ENCODE data around the gene KLK2.
A peak's percentile ranks its signal among the peaks of the same experiment; 100 is the strongest.

The KLK2 gene

DNA sequence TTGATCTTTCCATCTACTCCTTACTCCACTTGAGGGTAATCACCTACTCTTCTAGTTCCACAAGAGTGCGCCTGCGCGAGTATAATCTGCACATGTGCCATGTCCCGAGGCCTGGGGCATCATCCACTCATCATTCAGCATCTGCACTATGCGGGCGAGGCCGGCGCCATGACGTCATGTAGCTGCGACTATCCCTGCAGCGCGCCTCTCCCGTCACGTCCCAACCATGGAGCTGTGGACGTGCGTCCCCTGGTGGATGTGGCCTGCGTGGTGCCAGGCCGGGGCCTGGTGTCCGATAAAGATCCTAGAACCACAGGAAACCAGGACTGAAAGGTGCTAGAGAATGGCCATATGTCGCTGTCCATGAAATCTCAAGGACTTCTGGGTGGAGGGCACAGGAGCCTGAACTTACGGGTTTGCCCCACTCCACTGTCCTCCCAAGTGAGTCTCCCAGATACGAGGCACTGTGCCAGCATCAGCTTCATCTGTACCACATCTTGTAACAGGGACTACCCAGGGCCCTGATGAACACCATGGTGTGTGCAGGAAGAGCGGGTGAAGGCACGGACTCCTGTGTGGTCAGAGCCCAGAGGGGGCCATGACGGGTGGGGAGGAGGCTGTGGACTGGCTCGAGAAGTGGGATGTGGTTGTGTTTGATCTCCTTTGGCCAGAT, 2.7 kb upstream of the KLK2 start:
- Histone ChIP-seq H3K27me3 (peaks cover 14% of the 10 kb centered on the region), H3K9me3 (no peaks in the 10 kb centered on the region), H3K4me3 (ENCODE audit: low read depth, low read length) (no peak overlapping the region), H3K4me1 (0 out of 2 replicates have a peak, but pooled peaks cover 6% of the 10 kb centered on the region), H3K36me3 (no peaks in the 10 kb centered on the region)
- 0 out of 2 replicates have a peak, but pooled peaks have one; percentile 6 for TF ChIP-seq CTCF (IDR thresholded peaks at IDR 0.05; ENCODE audit: low read depth, low read length)
- DNase-seq = no peak

DNA sequence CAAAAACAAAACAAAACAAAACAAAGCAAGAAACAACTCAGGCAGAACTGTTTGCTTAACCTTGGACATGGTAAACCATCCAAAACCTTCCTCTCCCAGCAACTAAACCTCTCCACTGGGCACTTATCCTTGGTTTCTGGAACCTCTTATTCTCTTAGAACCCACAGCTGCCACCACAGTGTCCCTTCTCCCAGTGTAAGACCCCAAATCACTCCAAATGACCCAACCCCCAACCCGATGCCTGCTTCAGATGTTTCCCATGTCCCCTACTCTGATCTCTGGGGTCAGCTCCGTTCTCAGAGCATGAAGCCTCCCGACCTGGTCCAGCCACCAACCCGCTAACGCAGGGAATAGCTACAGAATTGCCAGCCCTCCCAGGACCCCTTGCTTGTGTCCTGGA, 972 bp downstream of the KLK2 start:
- Histone ChIP-seq H3K4me1 (peaks cover 4% of the 10 kb centered on the region; the same call in 1 of the 2 replicates), H3K36me3 (no peaks in the 10 kb centered on the region), H3K4me3 (ENCODE audit: low read depth, low read length) (no peak overlapping the region), H3K9me3 (no peaks in the 10 kb centered on the region), H3K27me3 (peaks cover 14% of the 10 kb centered on the region)
- no peak for TF ChIP-seq CTCF (IDR thresholded peaks at IDR 0.05; ENCODE audit: low read depth, low read length)
- no peak for DNase-seq

DNA sequence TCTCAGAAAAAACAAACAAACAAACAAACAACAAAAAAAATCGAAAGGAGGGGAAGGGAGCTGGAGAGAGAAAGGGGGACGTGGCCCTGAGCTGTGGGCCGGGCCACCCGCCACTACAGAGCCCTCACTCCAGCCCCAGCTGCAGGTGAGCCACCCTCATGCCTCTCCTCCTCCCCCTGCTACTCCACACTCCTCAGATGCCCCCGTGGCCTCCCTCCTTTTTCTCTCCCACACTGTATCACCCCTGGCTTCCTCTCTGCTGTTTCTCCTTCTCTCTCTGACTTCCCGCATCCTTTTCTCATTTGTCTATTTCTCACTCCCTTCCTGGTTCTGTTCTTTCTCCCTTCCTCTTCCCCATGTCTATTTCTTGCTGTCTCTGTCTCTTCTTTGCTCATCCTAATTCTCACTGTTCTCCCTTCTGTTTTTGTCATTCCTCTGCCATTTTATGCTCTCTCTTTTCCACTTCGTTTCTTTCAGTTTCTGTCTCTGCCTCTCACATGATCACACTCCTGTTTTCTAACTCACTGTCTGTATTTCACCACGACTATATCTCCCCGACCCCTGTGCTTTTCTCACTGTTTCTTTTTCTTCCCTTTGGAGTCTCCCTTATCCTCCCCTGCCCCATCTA, 2.7 kb downstream of the KLK2 start:
- DNase-seq = no peak
- H3K27me3 ChIP-seq = peaks cover 14% of the 10 kb centered on the region

GRCh38 chr19:50876456-50876855, 3.2 kb downstream of the KLK2 start:
- Histone ChIP-seq H3K4me1 (no peaks in the 10 kb centered on the region; the same call in 1 of the 2 replicates), H3K4me3 (ENCODE audit: low read depth, low read length) (no peak overlapping the region), H3K36me3 (no peaks in the 10 kb centered on the region), H3K27me3 (peaks cover 14% of the 10 kb centered on the region), H3K9me3 (no peaks in the 10 kb centered on the region)
- TF ChIP-seq CTCF (IDR thresholded peaks at IDR 0.05; ENCODE audit: low read depth, low read length) = no peak
- DNase-seq = no peak

More for the DNA sequence above, 2.7 kb downstream of the KLK2 start:
- H3K4me1 ChIP-seq = no peaks in the 10 kb centered on the region; the same call in 1 of the 2 replicates
- no peaks in the 10 kb centered on the region for H3K36me3 ChIP-seq
- no peak for TF ChIP-seq CTCF (IDR thresholded peaks at IDR 0.05; ENCODE audit: low read depth, low read length)
- H3K9me3 ChIP-seq = no peaks in the 10 kb centered on the region
- no peak overlapping the region for H3K4me3 ChIP-seq (ENCODE audit: low read depth, low read length)

GRCh38 chr19:50877338-50877737, 4.1 kb downstream of the KLK2 start:
- no peak overlapping the region for H3K4me3 ChIP-seq (ENCODE audit: low read depth, low read length)
- no peaks in the 10 kb centered on the region for H3K36me3 ChIP-seq
- no peak for TF ChIP-seq CTCF (IDR thresholded peaks at IDR 0.05; ENCODE audit: low read depth, low read length)
- H3K9me3 ChIP-seq = no peaks in the 10 kb centered on the region
- DNase-seq = no peak
- peaks cover 14% of the 10 kb centered on the region for H3K27me3 ChIP-seq
- no peaks in the 10 kb centered on the region; the same call in 1 of the 2 replicates for H3K4me1 ChIP-seq

DNA sequence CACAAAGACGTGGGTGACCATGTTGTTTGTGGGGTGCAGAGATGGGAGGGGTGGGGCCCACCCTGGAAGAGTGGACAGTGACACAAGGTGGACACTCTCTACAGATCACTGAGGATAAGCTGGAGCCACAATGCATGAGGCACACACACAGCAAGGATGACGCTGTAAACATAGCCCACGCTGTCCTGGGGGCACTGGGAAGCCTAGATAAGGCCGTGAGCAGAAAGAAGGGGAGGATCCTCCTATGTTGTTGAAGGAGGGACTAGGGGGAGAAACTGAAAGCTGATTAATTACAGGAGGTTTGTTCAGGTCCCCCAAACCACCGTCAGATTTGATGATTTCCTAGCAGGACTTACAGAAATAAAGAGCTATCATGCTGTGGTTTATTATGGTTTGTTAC, 5.6 kb downstream of the KLK2 start:
- no peak for TF ChIP-seq CTCF (IDR thresholded peaks at IDR 0.05; ENCODE audit: low read depth, low read length)
- DNase-seq = no peak
- Histone ChIP-seq H3K9me3 (no peaks in the 10 kb centered on the region), H3K27me3 (peaks cover 11% of the 10 kb centered on the region), H3K36me3 (no peaks in the 10 kb centered on the region), H3K4me3 (ENCODE audit: low read depth, low read length) (no peak overlapping the region), H3K4me1 (no peaks in the 10 kb centered on the region; the same call in 1 of the 2 replicates)

Data from BE2C (cell line).